Measurements from ENCODE around the gene UGP2.

DNA sequence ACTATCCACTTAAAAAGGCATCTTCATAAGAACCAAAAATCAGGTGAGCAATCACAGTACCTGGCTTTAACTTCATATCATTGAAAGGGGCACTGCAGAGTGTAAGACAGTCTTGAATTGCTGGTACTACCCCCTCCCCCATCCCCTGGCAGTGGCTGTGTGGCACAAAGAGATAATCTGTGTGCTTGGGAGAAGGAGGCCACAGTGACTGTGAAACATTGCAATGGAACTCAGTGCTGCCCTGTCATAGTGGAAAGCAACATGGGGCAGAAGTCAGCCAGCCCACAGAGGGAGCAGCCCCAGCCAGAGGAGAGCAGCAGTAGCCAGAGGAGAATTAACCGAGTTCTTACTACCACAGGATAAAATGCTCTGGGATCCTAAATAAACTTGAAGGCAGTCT is 45.3 kb upstream of the UGP2 start:
- no peak for TF ChIP-seq YY1 (IDR thresholded peaks at IDR 0.05)
- TF ChIP-seq, protein P1, sequence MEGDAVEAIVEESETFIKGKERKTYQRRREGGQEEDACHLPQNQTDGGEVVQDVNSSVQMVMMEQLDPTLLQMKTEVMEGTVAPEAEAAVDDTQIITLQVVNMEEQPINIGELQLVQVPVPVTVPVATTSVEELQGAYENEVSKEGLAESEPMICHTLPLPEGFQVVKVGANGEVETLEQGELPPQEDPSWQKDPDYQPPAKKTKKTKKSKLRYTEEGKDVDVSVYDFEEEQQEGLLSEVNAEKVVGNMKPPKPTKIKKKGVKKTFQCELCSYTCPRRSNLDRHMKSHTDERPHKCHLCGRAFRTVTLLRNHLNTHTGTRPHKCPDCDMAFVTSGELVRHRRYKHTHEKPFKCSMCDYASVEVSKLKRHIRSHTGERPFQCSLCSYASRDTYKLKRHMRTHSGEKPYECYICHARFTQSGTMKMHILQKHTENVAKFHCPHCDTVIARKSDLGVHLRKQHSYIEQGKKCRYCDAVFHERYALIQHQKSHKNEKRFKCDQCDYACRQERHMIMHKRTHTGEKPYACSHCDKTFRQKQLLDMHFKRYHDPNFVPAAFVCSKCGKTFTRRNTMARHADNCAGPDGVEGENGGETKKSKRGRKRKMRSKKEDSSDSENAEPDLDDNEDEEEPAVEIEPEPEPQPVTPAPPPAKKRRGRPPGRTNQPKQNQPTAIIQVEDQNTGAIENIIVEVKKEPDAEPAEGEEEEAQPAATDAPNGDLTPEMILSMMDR (IDR thresholded peaks at IDR 0.05; ENCODE audit: low read depth, low read length, missing input control): no peak
- no peak for TF ChIP-seq JUND (IDR thresholded peaks at IDR 0.05)
- TF ChIP-seq, protein P2, sequence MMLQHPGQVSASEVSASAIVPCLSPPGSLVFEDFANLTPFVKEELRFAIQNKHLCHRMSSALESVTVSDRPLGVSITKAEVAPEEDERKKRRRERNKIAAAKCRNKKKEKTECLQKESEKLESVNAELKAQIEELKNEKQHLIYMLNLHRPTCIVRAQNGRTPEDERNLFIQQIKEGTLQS (IDR thresholded peaks at IDR 0.05): no peak
- no peak for TF ChIP-seq EGR1 (IDR thresholded peaks at IDR 0.05; ENCODE audit: low read depth in 2 of 2)

Measured in liver (tissue), 3 donors.